SK-N-SH (cell line): Measurements from ENCODE around the gene TBC1D8.

ENCODE experiments used
- ELF1 ChIP-seq: IDR thresholded peaks from 2 replicates; pipeline ENCODE4 v1.4.0; 2012
- EP300 ChIP-seq, 2 experiments: IDR thresholded peaks; 2 replicates each; pipeline versions ENCODE4 v1.4.0 to v1.6.1; 2012; ENCODE audit warnings: borderline replicate concordance in 1 of 2, low read depth in 1 of 2, low read length in 1 of 2
- EZH2phosphoT487 ChIP-seq: fragments of 200-600 bp; sonication (generic); IDR thresholded peaks from 2 replicates; pipeline ENCODE4 v1.6.1; 2017; ENCODE audit warnings: low read depth, mixed run types, mild to moderate bottlenecking, antibody characterized with exemption, moderate library complexity, borderline replicate concordance
- FOSL2 ChIP-seq: IDR thresholded peaks from 2 replicates; pipeline ENCODE4 v1.4.0; 2012; ENCODE audit warnings: low read depth, mild to moderate bottlenecking, moderate library complexity, borderline replicate concordance
- GABPA ChIP-seq: IDR thresholded peaks from 2 replicates; pipeline ENCODE4 v1.4.0; 2012; ENCODE audit warnings: low read depth, mild to moderate bottlenecking
- GATA2 ChIP-seq: sonication (generic); formaldehyde crosslinking; IDR thresholded peaks from 2 replicates; pipeline ENCODE4 v1.5.0; 2020; ENCODE audit warnings: mild to moderate bottlenecking, missing genetic modification reagents
- JUND ChIP-seq: IDR thresholded peaks from 2 replicates; pipeline ENCODE4 v1.4.0; 2012
- RAD21 ChIP-seq: IDR thresholded peaks from 2 replicates; pipeline ENCODE4 v1.6.1; 2012; ENCODE audit warnings: mild to moderate bottlenecking, low read length
- SIN3A ChIP-seq: IDR thresholded peaks from 2 replicates; pipeline ENCODE4 v1.6.1; 2012; ENCODE audit warnings: low read depth, mild to moderate bottlenecking, low read length, moderate library complexity, borderline replicate concordance
- TF ChIP-seq, protein P1 (sequence below): fragments of 200-600 bp; sonication (generic); IDR thresholded peaks from 2 replicates; pipeline ENCODE4 v1.6.1; 2017; ENCODE audit warnings: antibody characterized with exemption, mild to moderate bottlenecking, moderate library complexity

DNA sequence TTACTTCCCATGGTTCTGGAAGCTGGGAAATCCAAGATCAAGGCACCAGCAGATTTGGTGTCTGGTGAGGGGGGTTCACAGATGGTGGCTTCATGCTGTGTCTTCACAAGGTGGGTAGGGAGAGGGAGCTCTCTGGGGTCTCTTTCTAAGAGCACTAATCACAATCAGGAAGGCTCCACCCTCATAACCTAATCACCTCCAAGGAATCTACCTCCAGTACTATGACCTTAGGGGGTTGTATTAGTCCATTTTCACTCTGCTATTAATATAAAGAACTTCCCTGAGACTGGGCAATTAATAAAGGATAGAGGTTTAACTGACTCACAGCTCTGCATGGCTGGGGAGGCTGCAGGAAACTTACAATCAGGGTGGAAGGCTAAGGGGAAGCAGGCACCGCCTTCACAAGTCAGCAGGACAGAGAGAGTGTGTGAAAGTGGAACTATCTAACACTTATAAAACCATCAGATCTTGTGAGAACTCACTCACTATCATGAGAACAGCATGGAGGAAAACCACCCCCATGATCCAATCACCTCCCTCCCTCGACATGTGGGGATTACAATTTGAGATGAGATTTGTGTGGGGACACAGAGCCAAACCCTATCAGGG lies 17.6 kb downstream of the TBC1D8 start:
- TF ChIP-seq, protein P1, sequence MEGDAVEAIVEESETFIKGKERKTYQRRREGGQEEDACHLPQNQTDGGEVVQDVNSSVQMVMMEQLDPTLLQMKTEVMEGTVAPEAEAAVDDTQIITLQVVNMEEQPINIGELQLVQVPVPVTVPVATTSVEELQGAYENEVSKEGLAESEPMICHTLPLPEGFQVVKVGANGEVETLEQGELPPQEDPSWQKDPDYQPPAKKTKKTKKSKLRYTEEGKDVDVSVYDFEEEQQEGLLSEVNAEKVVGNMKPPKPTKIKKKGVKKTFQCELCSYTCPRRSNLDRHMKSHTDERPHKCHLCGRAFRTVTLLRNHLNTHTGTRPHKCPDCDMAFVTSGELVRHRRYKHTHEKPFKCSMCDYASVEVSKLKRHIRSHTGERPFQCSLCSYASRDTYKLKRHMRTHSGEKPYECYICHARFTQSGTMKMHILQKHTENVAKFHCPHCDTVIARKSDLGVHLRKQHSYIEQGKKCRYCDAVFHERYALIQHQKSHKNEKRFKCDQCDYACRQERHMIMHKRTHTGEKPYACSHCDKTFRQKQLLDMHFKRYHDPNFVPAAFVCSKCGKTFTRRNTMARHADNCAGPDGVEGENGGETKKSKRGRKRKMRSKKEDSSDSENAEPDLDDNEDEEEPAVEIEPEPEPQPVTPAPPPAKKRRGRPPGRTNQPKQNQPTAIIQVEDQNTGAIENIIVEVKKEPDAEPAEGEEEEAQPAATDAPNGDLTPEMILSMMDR, result no peak
- no peak for TF ChIP-seq ELF1
- no peak for TF ChIP-seq SIN3A
- TF ChIP-seq EZH2phosphoT487, result no peak
- TF ChIP-seq EP300 (IDR thresholded peaks at IDR 0.05; ENCODE audit: borderline replicate concordance in 1 of 2, low read depth in 1 of 2, low read length in 1 of 2), result no peak
- TF ChIP-seq GABPA, result no peak
- TF ChIP-seq RAD21, result no peak
- TF ChIP-seq JUND, result no peak
- TF ChIP-seq GATA2, result no peak
- no peak for TF ChIP-seq FOSL2
